GM12892 (cell line): ENCODE results near the gene EPHA8.

Source experiments
- POLR2A ChIP-seq: IDR thresholded peaks from 2 replicates; pipeline ENCODE4 v1.6.1; 2011; ENCODE audit warnings: low read depth, low read length, control low read depth
- POLR2AphosphoS5 ChIP-seq: IDR thresholded peaks from 2 replicates; pipeline ENCODE4 v1.6.1; 2011; ENCODE audit warnings: low read depth, low read length, control low read depth
- TAF1 ChIP-seq: IDR thresholded peaks from 2 replicates; pipeline ENCODE4 v1.6.1; 2011; ENCODE audit warnings: low read depth, mild to moderate bottlenecking, control low read depth, low read length, borderline replicate concordance

GRCh38 chr1:22539510-22540118 lies 23.7 kb upstream of the EPHA8 start:
- TF ChIP-seq POLR2AphosphoS5 = no peak
- TF ChIP-seq POLR2A = no peak
- TF ChIP-seq TAF1 = no peak
